HL-60 (cell line): ENCODE measurements around the gene USP8.

ENCODE experiments used
- DNase-seq, 2 experiments: peaks; one replicate each; pipeline ENCODE4 v3.0.0-alpha.2; 2010 to 2020; ENCODE audit warnings: low read depth in 1 of 2, low spot score in 1 of 2
- H3K27ac ChIP-seq: fragments of 250-450 bp; sonication (Bioruptor Pico); replicated peaks from 2 replicates; pipeline ENCODE4 v1.5.1; 2020; ENCODE audit warnings: mild to moderate bottlenecking, moderate library complexity
- H3K27me3 ChIP-seq: fragments of 250-450 bp; sonication (Bioruptor Pico); 2 replicates; pipeline ENCODE4 v1.5.1; 2021; ENCODE audit warnings: mild to moderate bottlenecking, moderate library complexity; ENCODE audit not compliant: insufficient read depth, poor library complexity, severe bottlenecking
- H3K4me3 ChIP-seq: replicated peaks from 2 replicates; pipeline ENCODE4 v1.5.1; 2011; ENCODE audit warnings: mild to moderate bottlenecking, control low read depth, low read length; ENCODE audit not compliant: insufficient read depth
- GABPA ChIP-seq: IDR thresholded peaks from 2 replicates; pipeline ENCODE4 v1.6.1; 2012; ENCODE audit warnings: low read depth
- POLR2AphosphoS5 ChIP-seq: IDR thresholded peaks from 2 replicates; pipeline ENCODE4 v1.6.1; 2012; ENCODE audit warnings: low read depth
- SPI1 ChIP-seq: IDR thresholded peaks from 2 replicates; pipeline ENCODE4 v1.6.1; 2012; ENCODE audit warnings: low read depth, mild to moderate bottlenecking, borderline replicate concordance
- TF ChIP-seq, protein P1 (sequence below): IDR thresholded peaks from 2 replicates; pipeline ENCODE4 v1.6.1; 2012; ENCODE audit warnings: low read depth; ENCODE audit not compliant: insufficient replicate concordance
- TF ChIP-seq, protein P2 (sequence below): IDR thresholded peaks from one replicate; pipeline ENCODE4 v1.5.1; 2011; ENCODE audit warnings: low read length, control low read depth, inconsistent platforms; ENCODE audit not compliant: insufficient read depth

Gene USP8

DNA sequence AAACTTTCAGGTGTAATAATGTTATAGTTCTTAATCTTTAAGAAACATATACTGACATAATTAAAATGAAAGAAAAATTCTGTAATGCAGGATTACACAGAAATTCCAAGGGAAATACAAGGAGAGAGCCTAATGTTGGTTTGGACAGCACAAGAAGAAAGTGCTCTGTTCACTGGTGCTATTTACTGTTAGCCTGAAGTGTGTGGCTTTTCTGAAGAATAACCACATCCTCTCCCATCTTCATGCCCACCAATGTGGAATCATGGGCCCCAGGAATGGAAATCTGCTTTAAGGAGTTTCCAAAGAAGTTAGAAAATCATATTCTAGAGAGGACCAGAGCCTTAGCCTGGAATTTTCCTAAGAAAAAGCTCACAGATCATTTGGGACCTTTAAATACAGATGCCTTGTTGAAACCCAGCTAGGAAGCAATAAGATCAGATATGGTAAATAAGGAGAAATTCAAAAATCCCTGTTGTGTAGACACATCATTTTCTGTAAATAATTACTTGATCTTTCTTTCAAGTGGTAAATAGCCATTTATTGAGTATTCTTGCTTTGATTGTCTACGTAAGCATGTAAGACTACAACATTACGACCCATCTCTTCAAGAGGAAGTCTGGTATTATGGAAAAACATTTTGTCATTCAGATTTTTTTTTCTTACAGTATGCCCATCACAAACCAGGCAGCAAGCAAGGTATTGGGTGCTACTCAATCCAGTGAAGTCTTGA lies 132.6 kb downstream of the USP8 start:
- TF ChIP-seq SPI1, result no peak
- TF ChIP-seq, protein P1, sequence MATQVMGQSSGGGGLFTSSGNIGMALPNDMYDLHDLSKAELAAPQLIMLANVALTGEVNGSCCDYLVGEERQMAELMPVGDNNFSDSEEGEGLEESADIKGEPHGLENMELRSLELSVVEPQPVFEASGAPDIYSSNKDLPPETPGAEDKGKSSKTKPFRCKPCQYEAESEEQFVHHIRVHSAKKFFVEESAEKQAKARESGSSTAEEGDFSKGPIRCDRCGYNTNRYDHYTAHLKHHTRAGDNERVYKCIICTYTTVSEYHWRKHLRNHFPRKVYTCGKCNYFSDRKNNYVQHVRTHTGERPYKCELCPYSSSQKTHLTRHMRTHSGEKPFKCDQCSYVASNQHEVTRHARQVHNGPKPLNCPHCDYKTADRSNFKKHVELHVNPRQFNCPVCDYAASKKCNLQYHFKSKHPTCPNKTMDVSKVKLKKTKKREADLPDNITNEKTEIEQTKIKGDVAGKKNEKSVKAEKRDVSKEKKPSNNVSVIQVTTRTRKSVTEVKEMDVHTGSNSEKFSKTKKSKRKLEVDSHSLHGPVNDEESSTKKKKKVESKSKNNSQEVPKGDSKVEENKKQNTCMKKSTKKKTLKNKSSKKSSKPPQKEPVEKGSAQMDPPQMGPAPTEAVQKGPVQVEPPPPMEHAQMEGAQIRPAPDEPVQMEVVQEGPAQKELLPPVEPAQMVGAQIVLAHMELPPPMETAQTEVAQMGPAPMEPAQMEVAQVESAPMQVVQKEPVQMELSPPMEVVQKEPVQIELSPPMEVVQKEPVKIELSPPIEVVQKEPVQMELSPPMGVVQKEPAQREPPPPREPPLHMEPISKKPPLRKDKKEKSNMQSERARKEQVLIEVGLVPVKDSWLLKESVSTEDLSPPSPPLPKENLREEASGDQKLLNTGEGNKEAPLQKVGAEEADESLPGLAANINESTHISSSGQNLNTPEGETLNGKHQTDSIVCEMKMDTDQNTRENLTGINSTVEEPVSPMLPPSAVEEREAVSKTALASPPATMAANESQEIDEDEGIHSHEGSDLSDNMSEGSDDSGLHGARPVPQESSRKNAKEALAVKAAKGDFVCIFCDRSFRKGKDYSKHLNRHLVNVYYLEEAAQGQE, result no peak
- TF ChIP-seq, protein P2, sequence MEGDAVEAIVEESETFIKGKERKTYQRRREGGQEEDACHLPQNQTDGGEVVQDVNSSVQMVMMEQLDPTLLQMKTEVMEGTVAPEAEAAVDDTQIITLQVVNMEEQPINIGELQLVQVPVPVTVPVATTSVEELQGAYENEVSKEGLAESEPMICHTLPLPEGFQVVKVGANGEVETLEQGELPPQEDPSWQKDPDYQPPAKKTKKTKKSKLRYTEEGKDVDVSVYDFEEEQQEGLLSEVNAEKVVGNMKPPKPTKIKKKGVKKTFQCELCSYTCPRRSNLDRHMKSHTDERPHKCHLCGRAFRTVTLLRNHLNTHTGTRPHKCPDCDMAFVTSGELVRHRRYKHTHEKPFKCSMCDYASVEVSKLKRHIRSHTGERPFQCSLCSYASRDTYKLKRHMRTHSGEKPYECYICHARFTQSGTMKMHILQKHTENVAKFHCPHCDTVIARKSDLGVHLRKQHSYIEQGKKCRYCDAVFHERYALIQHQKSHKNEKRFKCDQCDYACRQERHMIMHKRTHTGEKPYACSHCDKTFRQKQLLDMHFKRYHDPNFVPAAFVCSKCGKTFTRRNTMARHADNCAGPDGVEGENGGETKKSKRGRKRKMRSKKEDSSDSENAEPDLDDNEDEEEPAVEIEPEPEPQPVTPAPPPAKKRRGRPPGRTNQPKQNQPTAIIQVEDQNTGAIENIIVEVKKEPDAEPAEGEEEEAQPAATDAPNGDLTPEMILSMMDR, result no peak
- TF ChIP-seq GABPA, result no peak
- TF ChIP-seq POLR2AphosphoS5, result no peak
- Histone ChIP-seq H3K4me3 (no peak overlapping the region), H3K27ac (no peak overlapping the region), H3K27me3 (no peaks in the 10 kb centered on the region)
- no peak for DNase-seq

DNA sequence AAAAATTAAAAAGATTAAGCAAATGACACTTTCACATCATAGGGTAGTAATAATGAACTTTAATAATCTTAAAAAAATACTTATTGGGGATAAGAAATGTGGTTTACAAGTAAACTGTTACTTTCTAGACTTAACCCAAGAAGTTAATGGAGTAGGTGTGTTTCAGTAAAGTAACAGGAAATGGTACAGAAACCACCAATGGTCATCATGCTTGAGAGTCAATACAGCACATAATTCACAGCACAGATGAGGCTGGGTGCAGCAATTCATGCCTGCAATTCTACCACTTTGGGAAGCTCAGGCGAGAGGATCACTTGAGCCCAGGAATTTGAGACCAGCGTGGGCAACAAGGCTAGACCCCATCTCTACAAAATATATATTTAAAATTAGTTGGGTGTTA lies 133.8 kb downstream of the USP8 start:
- no peak overlapping the region for H3K27ac ChIP-seq
- no peaks in the 10 kb centered on the region for H3K27me3 ChIP-seq
- no peak overlapping the region for H3K4me3 ChIP-seq
- DNase-seq, result no peak
- TF ChIP-seq GABPA (no peak), SPI1 (no peak), POLR2AphosphoS5 (no peak)
- TF ChIP-seq, protein P1, result no peak
- TF ChIP-seq, protein P2, result no peak

DNA sequence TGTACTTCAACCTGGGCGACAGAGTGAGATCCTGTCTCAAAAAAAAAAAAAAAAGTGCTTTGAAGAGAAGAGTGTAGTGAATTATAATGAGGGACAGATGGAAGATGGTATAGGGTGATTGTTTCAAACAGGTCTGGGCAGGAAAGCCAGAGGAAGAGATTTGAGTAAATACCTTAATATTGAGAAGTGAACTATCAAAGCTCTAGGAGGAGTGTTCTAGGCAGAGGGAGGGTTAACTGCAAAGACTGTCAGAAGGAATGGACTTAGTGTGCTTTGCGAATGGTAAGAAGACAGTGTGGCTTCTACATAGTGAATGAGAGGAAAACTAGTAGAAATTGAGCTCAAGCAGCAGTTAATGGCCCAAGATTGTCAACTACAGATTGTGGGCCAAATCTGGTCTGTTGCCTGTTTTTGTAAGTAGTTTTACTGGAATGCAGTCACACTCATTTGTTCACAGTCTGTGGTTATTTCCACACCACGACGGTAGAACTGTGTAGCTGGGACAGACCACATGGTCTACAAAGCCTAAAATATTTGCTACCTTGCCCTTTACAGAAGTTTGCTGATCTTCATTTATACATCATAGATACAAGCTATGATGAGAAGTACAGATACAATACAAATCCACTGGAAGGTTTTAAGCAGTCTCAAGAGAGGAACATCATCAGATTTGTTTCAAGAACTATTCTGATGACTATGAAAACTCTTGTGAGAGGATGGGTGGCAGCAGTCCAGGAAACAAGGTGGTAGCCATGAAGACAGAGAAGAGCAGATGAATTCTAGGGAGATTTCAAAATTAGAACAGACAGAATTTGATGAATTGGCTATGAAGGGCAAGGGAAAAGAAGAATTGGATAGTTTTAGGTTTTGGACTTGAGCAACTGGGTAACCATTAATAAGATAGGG lies 138.8 kb downstream of the USP8 start:
- DNase-seq, result peak in 1 of 2 experiments; percentile 15
- Histone ChIP-seq H3K4me3 (no peak overlapping the region), H3K27me3 (no peaks in the 10 kb centered on the region), H3K27ac (no peak overlapping the region)
- no peak for TF ChIP-seq POLR2AphosphoS5
- no peak for TF ChIP-seq GABPA
- TF ChIP-seq, protein P1, result no peak
- TF ChIP-seq SPI1, result no peak
